GM19455 (cell line): Measurements from ENCODE around the gene SLC25A26.
A peak's percentile ranks its signal among the peaks of the same experiment; 100 is the strongest.

Source experiments
- ATAC-seq: cut with Tn5 transposase; IDR thresholded peaks from one replicate; pipeline ENCODE4 v1.9.1; 2021; ENCODE audit not compliant: unreplicated experiment

SLC25A26 gene, protein sequence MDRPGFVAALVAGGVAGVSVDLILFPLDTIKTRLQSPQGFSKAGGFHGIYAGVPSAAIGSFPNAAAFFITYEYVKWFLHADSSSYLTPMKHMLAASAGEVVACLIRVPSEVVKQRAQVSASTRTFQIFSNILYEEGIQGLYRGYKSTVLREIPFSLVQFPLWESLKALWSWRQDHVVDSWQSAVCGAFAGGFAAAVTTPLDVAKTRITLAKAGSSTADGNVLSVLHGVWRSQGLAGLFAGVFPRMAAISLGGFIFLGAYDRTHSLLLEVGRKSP

DNA sequence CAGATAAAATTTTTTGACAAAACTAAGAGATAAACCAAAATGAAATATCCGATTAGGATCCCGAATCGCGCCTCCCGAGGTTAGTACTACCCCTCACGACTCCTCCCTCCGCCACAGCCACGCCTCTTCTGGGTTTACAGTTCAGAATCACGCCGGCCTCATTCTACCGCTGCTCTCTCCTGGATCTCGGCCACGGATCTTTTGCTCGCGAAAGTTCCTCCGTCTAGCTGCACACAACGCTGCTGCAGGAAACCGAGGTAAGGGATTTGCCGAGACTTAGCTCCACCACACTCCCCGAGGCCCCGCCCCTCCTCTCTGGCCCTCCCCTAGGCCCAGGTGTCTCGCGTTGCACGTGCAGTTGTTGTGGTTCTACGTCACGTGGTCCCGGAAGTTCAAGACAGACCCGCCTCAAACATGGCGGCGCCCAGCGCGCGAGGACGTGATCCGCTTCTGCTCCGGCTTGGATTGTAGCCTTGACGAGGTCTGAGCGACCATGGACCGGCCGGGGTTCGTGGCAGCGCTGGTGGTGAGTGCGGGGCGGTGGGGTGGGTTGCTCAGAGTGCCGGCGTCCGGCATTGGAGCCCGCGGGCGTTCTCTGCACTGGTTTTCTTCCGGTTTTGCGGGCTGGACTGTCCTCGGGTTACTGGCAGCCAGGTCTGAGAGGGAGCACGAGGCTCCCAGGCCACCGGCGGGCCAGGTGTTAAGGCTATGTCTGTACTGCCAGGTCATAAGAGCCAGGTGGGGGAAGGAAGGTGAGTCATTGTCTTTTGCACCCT is at the start of gene SLC25A26:
TSS of gene SLC25A26 (plus strand) at position 400 of the 776 bp plus-strand sequence. CDS start at position 494, 94 bp downstream.
- peak; percentile 99 for ATAC-seq

DNA sequence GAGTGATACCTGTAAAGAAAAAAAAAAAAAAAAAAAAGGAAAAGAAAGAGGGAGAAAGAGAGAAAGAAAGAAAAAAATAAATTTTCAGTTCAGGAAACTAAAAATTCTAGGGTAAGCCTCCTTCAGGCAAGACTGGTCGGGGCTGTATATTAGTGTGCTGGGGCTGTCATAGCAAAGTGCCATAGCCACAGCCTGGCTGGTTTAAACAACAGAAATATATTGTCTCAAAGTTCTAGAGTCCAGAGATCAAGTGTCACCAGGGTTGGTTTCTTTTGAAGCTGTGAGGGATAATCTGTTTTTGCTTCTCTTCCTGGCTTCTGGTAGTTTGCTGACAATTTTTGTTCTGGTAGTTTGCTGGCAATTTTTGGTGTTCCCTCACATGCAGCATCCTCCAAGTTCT is 48.4 kb upstream of the SLC25A26 start:
- ATAC-seq, result no peak

DNA sequence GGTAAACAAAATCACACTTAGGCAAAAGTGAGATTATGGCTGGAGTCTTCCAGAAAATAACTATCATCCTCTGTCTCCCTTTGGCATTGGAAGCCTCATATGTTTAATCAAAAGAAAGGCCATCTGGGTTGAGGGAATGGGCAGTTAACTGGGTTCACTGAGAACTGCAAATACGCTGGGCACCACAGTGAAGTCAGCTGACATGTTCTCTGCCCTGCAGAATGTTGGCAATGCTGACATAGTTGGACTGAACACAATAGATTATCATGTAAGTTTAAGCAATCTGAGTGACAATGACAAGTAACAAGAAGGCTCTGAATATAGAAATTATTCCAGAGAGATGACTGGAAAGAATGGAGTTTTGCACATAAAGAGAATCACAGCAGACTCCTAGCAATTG is 43.8 kb upstream of the SLC25A26 start:
- no peak for ATAC-seq

DNA sequence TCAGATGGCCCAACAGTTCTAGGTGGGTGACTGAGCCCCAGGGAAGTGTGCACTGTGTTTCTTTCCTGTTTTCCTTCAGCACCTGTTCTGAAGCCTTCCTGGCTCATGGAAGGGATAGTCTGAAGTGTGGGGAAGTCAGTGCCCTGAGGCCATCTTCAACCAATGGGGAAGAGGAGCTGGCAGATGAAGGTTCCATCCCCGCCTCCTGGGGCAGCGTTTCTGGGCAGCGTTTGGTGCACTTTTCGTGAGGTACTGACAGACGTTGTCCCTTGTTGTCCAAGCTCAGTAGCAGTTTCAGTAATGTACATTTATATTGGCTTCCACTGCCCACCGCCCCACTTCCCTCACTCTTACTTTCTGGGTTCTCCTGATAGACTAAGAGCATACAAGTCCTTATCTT is 42.6 kb upstream of the SLC25A26 start:
- no peak for ATAC-seq

DNA sequence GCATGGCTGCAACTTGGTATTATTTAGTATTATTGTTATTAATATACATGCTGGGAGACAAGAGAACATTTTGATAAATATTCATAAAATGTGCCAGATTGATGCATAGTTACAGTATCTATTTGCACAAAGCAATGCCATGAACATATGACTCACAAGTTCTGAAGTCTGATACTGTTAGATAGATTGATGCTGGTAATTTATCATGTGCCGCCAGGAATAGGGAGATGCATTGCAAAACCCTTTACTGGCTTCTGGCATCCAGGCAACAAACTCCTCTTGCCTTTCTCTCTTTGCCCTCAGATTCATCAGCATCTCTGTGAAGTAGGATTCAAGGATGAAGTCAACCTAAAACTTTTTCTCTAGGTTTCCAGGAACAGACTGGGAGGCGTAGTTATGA is 41.0 kb upstream of the SLC25A26 start:
- no peak for ATAC-seq

DNA sequence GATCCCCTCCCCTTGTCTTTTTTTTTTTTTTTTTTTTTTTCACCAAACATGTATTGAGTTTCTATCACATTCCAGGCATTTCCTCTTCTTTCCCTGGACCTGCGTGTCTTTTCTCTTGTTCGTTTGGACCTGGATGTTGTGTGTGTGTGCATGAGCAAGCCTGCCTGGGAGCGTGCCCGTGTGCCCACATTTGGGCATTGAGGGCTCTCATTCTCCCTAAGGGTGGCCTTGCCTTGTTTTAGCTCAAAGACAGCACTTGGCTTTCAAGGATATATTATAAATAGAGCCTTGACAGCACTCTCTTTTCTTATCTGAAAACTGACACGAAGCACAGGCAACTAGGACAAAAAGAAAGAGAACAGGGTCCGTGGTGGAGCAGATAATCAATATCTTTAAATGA is 39.0 kb upstream of the SLC25A26 start:
- no peak for ATAC-seq

DNA sequence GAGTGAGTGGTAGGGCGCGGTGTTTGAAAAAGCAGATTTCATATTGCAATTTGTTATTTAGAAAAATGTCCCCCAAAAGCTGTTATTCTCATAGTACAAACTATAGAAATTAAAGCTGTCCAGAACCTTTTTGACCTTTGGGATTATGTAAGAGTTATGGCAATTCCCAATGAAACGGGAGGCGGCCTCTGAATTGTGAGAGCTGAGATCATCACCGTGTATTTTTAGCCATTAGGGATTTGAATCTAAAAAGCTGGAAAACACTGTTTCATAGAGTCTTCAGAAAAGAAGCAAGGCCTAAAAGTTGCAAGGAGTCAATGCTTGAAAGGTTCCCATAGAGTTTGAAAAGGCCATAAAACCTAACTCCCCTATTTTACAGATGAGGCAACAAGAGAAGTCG is 38.6 kb upstream of the SLC25A26 start:
- ATAC-seq, result no peak

DNA sequence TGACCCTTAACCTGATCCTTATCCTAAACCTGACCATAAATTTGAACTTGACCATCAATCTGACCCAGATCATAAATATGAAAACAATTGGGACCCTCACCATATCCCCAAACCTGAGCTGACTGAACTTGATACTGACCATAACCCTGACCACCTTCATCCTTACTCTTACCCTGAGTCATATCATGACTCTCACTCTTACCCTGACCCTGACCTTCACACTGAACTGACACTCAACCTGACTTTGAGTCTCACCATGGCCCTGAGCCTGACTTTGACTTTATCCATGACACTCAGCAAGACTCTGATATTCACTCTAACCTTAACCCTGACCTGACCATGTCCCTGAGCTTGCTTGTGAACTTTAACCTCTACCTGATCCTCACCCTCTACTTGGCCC is 34.3 kb upstream of the SLC25A26 start:
- no peak for ATAC-seq

DNA sequence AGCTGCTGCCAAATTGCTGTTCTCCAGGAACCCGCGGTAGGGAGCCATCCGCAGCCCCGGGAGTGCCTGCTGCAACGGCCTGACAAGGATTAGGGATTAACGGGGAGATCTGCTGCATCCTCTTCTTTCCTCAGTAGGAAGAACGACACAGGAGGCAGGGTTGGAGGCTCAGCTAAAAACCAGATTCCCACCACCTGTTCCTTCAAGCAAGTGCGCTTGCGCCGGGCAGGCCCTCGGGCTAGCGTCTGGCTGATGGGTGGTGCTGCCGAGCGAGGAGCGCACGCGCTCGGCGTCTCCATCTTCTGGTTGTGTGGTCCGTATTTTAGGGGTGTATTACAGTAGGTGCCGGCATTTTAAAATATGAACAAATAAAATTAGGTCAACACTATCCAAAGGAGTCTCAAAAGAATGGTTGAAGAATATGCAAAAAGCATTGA is 25.4 kb upstream of the SLC25A26 start:
- no peak for ATAC-seq

DNA sequence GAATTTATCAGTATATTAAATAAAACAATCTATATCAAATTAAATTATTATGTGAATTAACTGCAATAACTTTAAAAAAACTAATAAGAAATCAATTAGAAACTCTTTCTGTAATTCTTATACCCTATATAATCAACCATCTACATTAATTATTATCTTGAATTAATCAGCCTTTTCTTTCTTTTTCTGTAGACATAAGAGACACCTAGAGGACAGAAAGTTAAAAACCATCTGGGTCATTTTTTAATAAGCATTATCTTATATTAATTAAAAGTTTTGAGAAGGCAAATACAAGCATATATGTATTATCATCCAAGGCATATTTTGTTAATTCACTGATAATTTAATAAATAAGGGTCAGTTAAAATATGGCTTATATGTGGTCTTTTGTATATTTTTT is 24.2 kb upstream of the SLC25A26 start:
- ATAC-seq, result no peak

DNA sequence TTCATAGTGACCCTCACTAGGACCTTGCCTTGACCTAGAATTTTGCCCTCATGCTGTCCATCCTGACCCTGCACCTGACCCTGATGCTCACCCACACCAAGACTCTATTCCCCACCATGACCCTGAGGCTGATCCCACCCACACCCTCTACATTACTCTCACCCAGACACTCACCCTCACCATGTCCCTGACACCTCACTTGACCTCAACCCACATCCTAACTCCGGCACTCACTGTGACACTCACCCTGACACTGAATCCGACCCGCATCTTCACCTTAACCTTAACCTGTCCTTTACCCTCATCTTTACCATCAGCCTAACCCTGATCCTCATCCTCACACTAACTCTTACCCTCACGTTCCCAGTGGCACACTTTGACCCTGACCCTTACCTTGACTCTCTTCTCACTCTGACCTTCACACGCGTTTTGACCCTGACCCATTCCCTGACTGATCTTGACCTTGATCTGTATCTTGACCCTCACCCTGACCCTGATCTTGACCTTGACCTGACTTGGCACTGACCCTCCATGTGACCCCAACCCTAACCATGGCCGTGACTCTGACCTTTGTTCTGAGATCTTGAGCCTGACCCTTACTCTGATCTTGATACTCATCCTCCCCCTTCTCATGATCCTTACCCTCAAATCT is 22.2 kb upstream of the SLC25A26 start:
- no peak for ATAC-seq

DNA sequence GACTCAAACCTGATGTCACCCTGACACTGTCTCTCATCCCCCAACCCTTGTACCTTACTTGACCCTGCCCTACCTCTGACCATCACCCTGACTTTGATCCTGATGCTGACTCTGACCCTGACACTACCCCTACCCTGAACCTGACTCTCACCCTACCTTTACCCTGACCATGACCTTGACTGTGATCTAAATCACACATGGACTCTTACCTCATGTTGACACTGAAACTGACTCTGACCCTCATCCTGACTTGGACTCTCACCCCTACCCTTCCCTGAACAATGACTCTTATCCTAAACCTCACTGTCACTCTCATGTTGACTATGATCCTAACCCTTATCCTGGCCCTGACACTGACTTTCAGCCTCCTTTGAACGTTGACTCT is 21.7 kb upstream of the SLC25A26 start:
- ATAC-seq, result no peak

DNA sequence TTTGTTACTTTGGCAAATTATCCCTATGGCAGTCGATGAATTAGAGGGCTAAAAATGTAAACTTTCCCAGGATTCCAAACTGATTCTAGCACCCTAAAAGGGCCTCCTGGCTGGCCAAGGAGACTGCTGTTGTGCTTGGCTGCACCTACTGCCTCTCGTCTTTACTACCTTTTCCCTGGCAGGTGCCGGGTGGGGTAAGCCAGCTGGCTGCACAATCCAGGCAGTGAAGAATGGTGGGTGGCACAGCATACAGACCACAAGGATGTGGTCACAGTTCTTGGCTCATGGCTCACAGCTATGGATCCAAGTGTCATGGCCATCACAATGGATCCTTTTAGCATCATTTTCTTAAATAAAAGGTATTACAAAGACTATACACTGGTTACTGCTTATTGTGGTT is 20.7 kb upstream of the SLC25A26 start:
- ATAC-seq, result no peak

DNA sequence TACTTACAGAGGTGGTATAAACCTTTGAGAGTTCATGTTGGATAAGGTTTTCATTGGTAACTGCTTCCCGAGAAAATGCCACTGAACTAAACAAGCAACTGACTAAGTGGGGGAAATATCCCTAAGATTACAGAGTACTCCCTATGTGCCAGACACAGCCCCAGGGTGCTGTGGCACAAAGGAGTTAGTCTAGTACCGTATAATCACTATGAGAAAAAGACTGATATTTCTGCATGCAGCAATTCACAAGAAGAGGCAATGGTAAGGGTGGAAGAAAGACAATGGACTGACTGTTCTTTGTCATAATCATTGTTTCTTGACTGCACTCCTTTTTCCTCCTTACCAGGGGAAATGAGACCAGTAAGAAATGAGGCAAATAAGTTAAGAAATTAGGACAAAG is 20.0 kb upstream of the SLC25A26 start:
- no peak for ATAC-seq

DNA sequence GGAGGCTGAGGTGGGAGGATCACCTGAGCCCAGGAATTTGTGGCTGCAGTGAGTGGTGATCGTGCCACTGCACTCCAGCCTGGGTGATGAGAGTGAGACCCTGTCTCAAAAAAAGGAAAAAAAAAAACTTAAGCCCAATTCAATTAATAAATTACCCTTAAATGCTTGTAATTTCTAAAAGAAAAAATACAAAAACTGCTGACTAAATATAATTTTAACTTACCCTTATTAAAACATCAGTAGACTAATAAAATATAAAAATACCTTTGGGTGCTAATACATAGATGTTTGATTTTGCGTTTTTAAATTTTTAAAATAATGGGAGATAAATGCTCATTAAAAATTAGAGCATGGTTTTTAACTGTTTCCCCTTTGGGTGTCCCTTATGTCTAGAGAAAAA is 17.5 kb upstream of the SLC25A26 start:
- ATAC-seq, result no peak

DNA sequence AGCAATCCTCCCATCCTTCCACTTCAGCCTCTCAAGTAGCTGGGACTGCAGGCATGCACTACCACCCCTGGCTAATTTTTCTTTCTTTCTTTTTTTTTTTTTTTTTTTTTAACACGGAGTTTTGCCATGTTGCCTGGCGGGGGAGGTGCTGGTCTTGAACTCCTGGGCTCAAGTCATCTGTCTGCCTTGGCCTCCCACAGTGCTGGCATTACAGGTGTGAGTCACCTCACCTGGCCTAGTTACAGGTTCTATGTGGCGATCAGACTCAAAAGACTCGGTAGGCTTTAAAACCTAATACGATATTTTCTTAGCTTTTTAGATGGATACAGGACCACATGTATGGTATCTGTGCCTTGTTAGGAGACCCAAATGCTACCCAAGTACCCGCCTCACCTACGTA is 14.0 kb upstream of the SLC25A26 start:
- ATAC-seq, result no peak

DNA sequence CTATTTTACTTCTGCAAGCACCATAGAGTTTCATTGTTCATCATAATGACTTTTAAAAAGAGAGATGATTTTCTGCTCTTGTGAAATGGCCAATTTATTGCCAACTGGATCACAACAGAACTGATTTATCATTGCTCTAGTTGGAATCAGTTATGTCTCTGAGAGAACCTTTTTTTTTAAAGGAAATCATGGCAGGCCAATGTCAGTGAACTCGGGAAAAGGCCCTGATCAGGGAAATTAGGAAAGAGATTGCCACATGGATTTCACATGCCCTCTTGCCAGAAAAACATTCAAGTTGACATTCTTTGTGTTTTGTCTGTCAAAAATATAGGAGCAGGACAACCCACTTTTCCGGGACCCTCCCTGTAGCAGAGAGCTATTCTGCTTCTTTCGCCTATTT is 12.6 kb upstream of the SLC25A26 start:
- no peak for ATAC-seq

DNA sequence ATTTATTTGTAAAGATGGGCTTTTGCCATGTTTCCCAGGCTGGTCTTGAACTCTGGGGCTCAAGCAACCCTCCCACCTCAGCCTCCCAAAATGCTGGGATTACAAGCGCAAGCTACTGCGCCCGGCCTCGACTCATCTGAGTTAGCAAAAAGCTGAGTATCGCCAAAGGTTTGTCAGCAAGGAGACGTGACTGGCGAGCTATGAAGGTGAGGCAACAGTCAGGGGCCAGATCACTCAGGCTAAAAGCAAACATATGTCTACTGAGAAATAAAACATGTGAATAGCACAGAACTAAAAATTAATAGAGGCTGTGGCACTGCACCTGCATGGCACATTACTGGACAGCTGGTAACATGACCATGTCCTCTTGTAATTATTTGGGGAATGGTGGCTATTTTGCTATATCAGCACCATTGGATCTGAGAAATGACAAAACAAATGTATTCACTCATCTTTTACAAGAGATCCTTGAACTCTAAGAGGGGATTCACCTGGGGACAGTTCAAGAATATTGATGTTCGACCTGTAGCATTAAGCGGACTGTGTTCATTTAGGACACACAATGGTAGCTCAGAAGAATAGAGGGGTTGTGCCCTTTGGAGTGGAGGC is 10.0 kb upstream of the SLC25A26 start:
- no peak for ATAC-seq

DNA sequence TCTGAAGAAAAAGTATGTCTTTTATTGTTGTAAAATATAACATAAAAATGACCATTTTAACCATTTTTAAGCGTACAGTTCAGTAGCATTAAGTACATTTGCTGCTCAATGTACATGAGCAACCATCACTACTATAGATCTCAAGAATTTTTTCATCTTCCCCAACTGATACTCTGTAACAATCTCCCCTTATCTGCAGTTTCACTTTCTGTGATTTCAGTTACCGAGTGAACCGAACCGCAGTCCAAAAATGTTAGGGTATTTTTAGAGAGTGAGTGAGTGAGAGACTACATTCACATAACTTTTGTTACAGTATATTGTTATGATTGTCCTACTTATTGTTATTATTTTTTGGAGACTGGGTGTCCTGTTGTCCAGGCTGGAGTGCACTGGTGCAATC is 9.0 kb upstream of the SLC25A26 start:
- ATAC-seq, result no peak

DNA sequence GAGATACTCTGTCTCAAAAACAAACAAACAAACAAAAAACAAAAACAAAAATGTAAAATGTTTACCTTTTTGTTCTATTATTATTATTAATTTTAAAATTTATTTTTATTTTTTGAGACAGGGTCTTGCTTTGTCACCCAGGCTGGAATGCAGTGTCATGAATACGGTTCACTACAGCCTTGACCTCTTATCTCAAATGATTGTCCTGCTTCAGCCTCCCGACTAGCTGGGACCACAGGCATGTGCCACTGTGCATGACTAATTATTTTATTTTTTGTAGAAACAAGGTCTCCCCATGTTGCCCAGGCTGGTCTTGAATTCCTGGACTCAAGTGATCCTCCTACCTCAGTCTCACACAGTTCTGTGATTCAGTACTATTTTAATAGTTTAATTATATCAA is 5.7 kb upstream of the SLC25A26 start:
- no peak for ATAC-seq

DNA sequence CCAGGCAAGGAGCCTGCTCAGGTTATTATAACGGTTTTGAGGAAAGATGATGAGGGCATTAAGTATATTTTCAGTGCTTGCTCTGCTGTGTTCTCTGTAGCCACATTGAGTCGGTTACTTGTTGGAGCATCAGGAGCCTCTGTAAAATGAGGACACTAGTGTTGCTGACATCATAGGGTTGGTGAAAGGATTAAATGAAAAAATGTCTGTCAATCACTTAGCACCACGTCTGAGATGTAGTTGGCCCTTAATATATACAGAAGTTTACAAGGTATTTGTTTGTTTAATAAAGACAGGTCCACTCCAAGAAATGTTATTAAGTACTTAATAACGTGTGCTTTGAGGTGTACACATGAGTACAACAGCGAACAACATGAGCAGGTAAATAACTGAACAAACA is 735 bp upstream of the SLC25A26 start:
- no peak for ATAC-seq

DNA sequence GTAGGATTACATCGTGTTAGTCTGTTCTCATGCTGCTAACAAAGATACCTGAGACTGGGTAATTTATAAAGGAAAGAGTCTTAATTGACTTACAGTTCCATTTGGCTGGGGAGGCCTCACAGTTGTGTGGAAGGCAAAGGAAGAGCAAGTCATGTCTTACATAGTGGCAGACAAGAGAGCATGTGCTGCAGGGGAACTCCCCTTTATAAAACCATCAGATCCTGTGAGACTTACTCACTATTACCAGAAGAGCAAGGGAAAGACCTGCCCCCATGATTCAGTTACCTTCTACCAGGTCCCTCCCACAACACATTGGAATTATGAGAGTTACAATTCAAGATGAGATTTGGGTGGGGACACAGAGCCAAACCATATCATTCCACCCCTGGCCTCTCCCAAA is 3.4 kb downstream of the SLC25A26 start:
- ATAC-seq, result no peak
